GM21717 (cell line): ENCODE results near the gene SPATA21.
"Not testable (repeated sequence)": the region's sequence is repeated elsewhere in the genome, so short reads cannot be mapped to it uniquely, and the experiment has no call there.

ENCODE experiments used
- ATAC-seq: cut with Tn5 transposase; IDR thresholded peaks from one replicate; pipeline ENCODE4 v1.9.1; 2021; ENCODE audit warnings: mild to moderate bottlenecking, moderate library complexity; ENCODE audit not compliant: unreplicated experiment

SPATA21 gene

GRCh38 chr1:16386454-16387113, 50.6 kb downstream of the SPATA21 start:
- ATAC-seq = no peak

DNA sequence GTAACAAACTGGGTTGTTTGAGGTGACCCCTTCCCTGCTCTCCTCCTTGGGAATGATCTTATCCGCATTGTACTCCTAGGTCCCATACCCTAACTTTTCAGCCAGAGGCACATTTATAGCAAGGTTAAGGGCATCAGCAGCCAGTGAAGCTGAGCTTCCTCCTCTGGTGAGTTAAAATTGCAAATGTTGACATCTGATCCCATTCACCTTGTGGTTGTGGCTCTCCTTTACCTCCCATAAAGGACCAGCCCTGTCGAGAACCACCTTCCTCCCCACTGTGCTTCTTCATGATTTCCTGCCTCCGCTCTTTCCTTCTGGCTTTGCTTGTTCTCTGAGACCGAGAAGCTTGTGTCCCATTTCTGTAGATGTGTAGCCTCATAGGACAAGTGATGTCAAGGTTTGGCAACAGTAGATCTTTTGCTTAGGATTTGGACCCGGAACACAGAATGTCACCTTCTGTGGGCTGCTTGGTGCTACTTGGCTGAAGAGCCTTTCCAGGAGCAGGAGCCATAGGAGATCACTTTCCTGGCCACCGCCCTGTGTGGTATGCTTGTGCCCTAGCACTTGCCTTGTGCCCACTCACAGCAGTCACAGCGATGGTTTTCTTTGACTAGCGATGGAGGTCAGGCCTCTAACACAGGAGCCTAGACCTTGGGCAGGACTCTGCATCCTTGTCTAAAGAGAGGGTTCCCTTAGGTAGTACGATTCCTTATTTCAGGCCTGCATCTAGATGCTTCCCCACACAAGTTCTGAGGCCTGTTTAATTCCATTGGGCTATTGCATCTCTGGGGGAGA, 51.4 kb downstream of the SPATA21 start:
- ATAC-seq = no peak

DNA sequence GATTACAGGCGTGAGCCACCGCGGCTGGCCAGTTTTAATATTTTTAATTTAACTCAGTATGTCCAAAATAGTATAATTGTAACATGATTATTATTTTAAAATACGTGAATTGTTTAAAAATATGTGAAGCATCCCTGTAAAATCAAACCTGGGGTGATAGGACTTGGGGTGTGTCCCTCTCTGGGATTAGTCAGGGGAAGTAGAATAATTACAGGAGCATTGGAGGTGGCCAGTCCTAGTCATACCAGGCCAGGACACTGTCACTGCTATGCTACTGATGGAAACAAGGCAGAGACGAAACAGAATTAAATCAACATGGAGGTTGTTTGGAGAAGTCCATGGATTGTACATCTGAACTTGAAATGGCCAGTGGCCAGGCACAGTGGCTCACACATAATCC, 53.3 kb downstream of the SPATA21 start:
- no peak for ATAC-seq

DNA sequence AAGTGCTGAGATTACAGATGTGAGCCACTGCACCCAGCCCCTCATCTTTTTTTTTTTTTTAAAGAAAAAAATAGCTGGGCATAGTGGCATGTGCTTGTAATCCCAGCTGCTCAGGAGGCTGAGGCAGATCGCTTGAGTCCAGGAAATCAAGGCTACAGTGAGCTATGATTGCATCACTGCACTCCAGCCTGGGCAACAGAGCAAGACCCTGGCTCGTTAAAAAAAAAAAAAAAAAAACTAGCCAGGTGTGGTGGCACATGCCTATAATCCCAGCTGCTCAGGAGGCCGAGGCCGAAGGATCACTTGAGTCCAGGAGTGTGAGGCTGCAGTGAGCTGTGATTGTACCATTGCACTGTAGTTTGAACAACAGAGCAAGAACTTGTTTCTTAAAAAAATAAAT, 56.4 kb downstream of the SPATA21 start:
- ATAC-seq = no peak

- ATAC-seq = no peak
These were observed 58.8 kb downstream of the SPATA21 start for GRCh38 chr1:16378443-16378842.

- ATAC-seq = no peak
These were observed 60.3 kb downstream of the SPATA21 start for GRCh38 chr1:16376971-16377370.

DNA sequence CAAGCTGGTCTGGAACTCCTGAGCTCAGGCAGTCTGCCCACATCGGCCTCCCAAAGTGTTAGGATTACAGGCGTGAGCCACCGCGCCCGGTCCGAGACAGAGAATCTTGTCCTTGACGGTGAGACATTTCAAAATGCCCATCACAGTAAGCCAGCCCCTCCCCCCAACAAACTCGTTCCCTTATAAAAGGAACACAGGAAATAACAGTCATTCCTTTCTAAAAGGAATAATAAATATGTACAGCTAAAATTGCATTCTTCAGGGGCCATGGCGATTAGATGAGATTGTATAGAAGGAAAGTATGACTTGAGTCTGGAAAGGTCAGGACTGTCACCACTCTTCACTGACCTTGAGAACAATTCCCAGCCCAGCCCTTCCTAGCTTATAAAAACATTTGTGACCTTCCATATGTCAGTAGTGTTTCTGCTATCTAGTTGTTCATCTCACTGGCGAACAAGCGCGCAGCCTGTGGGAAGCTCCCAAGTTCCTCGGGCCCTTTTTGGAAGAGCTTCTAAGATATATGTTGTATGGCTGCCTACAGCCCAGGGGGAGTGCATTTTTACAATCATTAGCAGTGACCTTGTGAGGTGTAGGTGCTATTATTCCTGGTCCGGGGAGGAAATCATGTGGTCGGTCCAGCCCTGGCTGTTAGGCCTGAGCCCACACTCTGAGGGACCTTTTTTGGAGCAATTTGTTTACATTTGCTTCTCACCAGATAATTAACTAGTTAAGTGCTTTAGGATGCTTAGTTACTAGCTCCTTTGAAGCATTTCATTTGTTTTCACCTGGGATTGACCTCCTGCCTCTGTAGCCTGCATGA, 61.5 kb downstream of the SPATA21 start:
- ATAC-seq = no peak

DNA sequence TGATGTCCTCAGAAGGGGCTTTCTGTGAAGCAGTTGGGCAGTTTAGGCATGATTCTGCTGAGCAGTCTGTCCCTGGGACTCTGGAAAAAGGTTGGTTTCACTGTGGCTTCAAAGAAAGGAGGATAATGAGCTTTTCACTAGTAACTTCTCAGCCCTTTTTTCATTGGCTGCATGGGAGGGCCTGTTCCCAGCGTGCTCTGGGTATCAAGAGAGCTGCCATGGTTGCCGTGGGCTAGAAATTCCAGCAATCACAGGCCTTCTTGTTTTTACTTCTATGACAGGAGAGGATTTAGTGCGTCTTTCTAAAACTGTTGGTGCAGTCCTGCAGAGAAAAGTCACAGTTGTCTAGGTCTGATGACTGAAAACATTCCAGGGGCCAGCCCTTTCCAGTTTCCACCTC, 63.0 kb downstream of the SPATA21 start:
- ATAC-seq = no peak

DNA sequence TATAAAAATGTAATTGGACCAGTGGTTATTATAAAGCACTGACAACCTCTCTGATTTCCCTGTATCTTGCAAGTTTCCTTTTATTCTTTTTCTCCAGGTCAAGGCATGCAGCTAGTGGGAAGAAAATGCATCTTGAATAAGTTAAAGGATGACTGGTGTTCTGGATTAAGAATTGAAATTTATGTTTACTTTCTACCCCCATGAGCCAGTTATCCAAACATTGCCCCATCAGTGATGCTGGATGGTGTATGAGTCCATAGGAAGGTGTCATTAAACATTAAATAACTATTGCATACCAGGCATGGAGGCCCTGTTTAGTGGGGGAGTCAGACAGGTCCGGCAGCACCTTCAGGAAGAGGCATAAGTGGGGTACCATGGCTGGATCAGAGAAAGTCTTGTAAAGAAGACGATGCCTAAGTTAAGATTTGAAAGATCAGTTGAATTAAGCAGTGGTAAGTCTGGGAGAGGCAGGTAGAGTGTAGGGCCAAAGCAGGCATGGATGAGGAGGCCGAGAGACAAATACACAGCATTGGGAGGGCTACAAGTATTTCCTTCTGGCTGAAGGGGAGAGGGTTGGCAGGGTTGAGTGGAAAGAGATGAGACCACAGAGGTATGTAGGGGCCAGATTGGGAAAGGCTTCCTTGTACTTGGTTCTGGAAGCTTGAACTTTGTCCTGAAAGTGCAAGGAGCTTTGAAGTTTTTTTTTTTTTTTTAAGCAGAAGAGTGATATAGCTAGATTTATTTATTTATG, 64.5 kb downstream of the SPATA21 start:
- ATAC-seq = no peak

- ATAC-seq = no peak
These were observed 65.5 kb downstream of the SPATA21 start for GRCh38 chr1:16371725-16372124.

GRCh38 chr1:16369821-16370220, 67.4 kb downstream of the SPATA21 start:
- no peak for ATAC-seq

DNA sequence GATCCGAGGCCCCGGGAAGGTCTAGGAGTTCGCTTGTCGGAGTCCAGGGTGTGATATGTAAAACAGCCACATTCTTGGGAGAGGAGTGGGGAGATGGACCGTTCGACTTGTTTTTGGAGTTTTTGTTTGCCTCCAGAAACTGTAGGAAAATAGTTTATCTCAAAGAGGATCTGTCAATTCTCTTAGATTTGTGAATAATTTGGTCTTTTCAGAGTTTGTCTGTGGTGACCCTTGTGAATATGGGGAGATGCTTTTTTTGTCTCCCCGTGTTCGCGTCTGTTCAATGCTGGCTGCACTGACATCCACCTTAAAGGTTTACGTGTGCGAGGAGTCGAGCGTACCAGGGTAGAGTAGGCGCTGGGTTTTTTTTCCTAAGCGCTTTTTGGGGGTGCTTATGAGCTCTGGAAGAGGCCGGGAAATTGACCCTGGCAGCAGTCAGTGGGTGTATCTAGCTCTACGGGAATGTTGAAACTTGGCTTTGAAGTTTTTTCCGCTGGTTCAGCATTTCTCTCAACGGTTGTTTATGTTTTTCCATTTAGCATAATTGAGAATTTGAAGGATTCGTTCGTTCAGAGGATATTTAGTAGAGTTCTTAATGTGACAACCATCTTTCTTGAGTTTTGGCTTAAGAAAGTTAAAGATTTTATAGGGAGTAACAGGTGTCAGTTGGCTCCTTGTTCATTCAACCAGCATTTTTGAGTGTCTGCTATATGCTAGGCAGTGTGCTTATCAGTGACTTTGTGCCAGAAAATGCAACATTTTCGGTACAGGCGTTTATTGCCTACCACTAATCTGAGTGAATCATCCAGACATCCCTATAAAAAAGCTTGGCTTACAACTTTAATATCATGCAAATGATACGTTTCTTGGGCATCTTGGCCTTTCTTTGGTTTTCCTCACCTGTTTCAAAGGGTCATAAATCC, 69.0 kb downstream of the SPATA21 start:
- no peak for ATAC-seq

DNA sequence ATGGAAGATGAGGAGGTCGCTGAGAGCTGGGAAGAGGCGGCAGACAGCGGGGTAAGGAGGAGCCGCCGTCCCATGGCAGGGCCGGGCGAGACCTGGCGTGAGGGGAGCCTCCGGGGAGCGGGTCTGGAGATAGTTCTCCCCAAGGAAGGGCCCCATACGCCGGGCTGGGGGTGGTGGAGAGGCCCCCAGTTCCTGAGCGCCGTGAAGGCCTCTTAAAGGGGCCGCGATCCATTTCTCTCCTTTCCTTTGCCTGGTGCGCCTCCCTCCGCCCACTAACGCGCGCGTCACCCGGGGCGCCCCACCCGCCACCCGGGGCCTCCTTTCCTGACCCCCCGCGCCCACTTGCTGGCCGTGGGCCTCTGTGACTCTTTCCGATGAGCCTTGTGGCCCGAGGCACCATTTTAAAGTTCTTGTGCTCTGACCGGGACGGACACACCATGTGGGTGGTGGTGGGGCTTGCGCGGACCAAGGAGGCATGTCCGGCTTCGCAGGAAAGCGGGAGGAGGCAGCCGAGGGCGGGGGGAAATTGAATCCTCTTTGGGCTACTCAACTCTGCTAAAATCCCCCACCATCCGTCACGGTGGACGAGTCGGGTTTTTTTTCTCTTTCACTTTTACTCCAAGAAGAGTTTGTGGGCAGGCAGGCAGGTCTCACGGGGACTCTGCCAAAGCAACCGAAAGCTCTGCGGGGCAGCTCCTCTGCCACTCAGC, 69.8 kb downstream of the SPATA21 start:
- ATAC-seq = peak; percentile 54

DNA sequence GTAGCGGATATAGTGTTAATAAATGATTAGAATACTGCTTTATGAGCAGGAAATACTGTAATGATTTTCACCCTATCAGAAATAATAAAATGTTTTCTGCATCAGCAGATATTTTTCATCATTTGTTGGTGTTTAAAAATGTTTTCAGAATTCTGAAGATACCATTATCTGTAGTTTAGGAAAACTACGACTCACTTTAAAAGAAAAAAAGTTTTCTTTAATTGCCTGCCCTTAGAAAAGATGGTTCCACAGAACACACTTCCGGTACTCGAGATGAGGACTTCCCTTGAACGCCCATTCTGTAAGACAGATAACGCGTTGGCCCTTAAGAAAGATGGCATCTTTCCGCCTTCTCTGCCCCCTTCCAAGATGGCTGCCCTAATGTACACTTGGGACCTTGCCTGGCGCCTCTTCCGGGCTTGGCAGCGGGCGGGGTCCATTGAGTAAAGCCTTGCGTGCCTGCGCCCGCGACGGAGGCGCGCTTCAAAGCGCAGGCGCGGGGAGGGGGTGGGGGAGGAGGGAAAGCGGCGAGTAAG, 70.4 kb downstream of the SPATA21 start, which contains the start of gene SZRD1:
TSS of gene SZRD1 (plus strand) at position 521 of the 536 bp plus-strand sequence. CDS start 16 bp downstream, outside the sequence.
- peak; percentile 76 for ATAC-seq

DNA sequence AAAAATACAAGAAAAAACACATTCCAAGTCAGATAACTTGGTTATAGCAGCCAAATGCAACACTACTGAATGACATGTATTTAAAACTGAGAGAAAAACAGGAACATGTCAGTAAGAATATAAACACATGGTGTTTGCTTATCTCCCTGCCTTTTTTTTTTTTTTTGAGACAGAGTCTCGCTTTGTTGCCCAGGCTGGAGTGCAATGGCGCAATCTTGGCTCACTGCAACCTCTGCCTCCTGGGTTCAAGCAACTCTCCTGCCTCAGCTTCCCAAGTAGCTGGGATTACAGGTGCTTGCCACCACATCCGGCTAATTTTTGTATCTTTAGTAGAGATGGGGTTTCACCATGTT, 72.1 kb downstream of the SPATA21 start:
- not testable (repeated sequence) for ATAC-seq

GRCh38 chr1:16356867-16357266, 80.4 kb downstream of the SPATA21 start:
- ATAC-seq = no peak

DNA sequence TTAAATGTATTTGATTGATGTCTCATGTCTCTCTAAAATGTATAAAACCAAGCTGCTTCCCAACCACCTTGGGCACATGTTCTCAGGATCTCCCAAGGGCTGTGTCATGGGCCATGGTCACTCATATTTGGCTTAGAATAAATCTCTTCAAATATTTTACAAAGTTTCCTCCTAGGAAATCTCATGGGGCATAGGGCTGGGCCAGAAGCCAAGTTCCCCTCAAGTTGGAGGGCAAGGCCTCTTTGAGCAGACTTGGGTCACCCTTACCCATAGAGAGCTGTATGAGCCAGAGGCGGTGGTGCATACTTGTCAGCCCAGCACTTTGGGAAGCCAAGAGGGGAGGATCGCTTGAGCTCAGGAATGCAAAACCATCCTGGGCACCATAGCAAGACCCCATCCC, 82.6 kb downstream of the SPATA21 start:
- ATAC-seq = no peak

DNA sequence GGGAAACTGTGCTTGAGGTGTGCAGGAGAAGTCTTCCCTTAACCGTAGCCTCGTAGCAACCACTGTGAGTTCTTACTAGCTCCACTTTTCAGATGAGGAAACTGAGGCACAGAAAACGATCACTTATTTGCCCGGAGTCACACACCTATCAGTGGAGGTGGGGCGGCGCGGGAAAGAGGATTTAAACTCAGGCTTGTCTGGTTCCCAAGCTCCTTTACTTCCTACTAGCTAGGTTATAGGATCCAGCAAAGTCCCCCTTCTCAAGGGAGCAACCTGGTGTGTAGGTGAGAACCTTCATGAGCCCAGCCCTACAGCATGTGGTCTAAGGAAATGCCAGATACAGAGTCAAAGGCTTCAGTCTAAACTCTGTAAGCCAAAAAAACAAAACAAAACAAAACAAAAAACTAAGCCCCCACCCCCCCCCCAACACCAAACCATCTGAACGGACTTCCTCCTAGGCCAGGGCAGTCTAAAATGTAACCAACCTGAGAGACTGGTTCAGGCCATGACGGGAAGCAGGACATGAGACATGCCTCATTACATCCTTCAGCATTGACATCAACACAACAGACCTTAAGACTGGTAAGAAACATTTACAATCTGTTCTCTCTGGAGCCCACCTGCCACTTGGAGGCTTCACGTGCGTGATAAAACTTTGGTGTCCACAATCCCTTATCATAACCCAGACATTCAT, 84.2 kb downstream of the SPATA21 start:
- no peak for ATAC-seq
